M059J (cell line): ENCODE measurements around the gene CXCL3. TPM values are rescaled to one million over a fixed set of nuclear protein-coding genes. Genes with fewer than 3 reads are reported as not detected.
A peak's percentile ranks its signal among the peaks of the same experiment; 100 is the strongest.

Experiments
- DNase-seq: peaks from one replicate; pipeline ENCODE4 v3.0.0-alpha.2; 2012; ENCODE audit warnings: low read depth
- total RNA-seq: library from RNA; depleted of rRNA; stranded (reverse); fragments of >200 nt; shearing (Covaris generic); gene quantifications from 2 replicates; pipeline ENCODE4 v1.2.3, GENCODE V29; 2014

Gene CXCL3
- total RNA-seq, 1 experiment from 2014 or later: 0.81 TPM

GRCh38 chr4:74055498-74055897, 17.0 kb upstream of the CXCL3 start:
- DNase-seq: no peak

- DNase-seq: no peak
Observed at GRCh38 chr4:74055096-74055495, 16.6 kb upstream of the CXCL3 start.

- DNase-seq: no peak
Observed at GRCh38 chr4:74054483-74055047, 16.1 kb upstream of the CXCL3 start.

- DNase-seq: no peak
Observed at GRCh38 chr4:74047152-74047551, 8.7 kb upstream of the CXCL3 start.

- no peak for DNase-seq
Observed at GRCh38 chr4:74045772-74046171, 7.3 kb upstream of the CXCL3 start.

GRCh38 chr4:74045247-74045646, 6.8 kb upstream of the CXCL3 start:
- peak; percentile 9 for DNase-seq

- peak; percentile 73 for DNase-seq
Observed at GRCh38 chr4:74044677-74045076, 6.2 kb upstream of the CXCL3 start.

GRCh38 chr4:74042681-74043080, 4.2 kb upstream of the CXCL3 start:
- DNase-seq: peak; percentile 18

- no peak for DNase-seq
Observed at GRCh38 chr4:74041418-74041817, 2.9 kb upstream of the CXCL3 start.

GRCh38 chr4:74039315-74039763, 850 bp upstream of the CXCL3 start:
- no peak for DNase-seq

GRCh38 chr4:74038086-74038424, 434 bp downstream of the CXCL3 start:
- no peak for DNase-seq

- DNase-seq: no peak
Observed at GRCh38 chr4:74037076-74037955, 1.2 kb downstream of the CXCL3 start.

GRCh38 chr4:74033739-74034138, 4.8 kb downstream of the CXCL3 start:
- DNase-seq: peak; percentile 9

- DNase-seq: peak; percentile 21
Observed at GRCh38 chr4:74032064-74032463, 6.4 kb downstream of the CXCL3 start.

GRCh38 chr4:74031576-74031975, 6.9 kb downstream of the CXCL3 start:
- DNase-seq: no peak

- no peak for DNase-seq
Observed at GRCh38 chr4:74030285-74030684, 8.2 kb downstream of the CXCL3 start.

GRCh38 chr4:74028504-74028903, 10.0 kb downstream of the CXCL3 start:
- DNase-seq: no peak

GRCh38 chr4:74023709-74024108, 14.8 kb downstream of the CXCL3 start:
- DNase-seq: no peak

- DNase-seq: no peak
Observed at GRCh38 chr4:74021601-74022000, 16.9 kb downstream of the CXCL3 start.

GRCh38 chr4:74018771-74019170, 19.7 kb downstream of the CXCL3 start:
- DNase-seq: no peak

- DNase-seq: no peak
Observed at GRCh38 chr4:74018116-74018515, 20.4 kb downstream of the CXCL3 start.

GRCh38 chr4:74016068-74016467, 22.4 kb downstream of the CXCL3 start:
- DNase-seq: peak; percentile 68

GRCh38 chr4:74015126-74015780, 23.2 kb downstream of the CXCL3 start:
- no peak for DNase-seq
